GM10266 (cell line): ENCODE results near the gene CDH6.

Experiments used
- DNase-seq: peaks from one replicate; pipeline ENCODE4 v3.0.0; 2012; ENCODE audit errors: extremely low spot score
- CTCF ChIP-seq: IDR thresholded peaks from 2 replicates; pipeline ENCODE4 v1.5.1; 2012; ENCODE audit warnings: mild to moderate bottlenecking, low read depth; ENCODE audit not compliant: control insufficient read depth, insufficient read depth; ENCODE audit errors: missing control alignments

Gene CDH6

GRCh38 chr5:31161781-31162181, 31.7 kb upstream of the CDH6 start:
- no peak for TF ChIP-seq CTCF
- DNase-seq = no peak

GRCh38 chr5:31165729-31166128, 27.8 kb upstream of the CDH6 start:
- TF ChIP-seq CTCF = no peak
- DNase-seq = no peak

GRCh38 chr5:31169379-31169778, 24.1 kb upstream of the CDH6 start:
- DNase-seq = no peak
- no peak for TF ChIP-seq CTCF

- no peak for DNase-seq
- TF ChIP-seq CTCF = no peak
These were observed 20.6 kb upstream of the CDH6 start for GRCh38 chr5:31172881-31173280.

GRCh38 chr5:31173614-31174013, 19.9 kb upstream of the CDH6 start:
- TF ChIP-seq CTCF = no peak
- DNase-seq = no peak

GRCh38 chr5:31181376-31181987, 12.0 kb upstream of the CDH6 start:
- TF ChIP-seq CTCF = no peak
- DNase-seq = no peak

- TF ChIP-seq CTCF = no peak
- DNase-seq = no peak
These were observed 11.3 kb upstream of the CDH6 start for GRCh38 chr5:31182136-31182535.
